ENCODE measurements around the gene SIRPB1.
"Not testable (repeated sequence)": the region's sequence is repeated elsewhere in the genome, so short reads cannot be mapped to it uniquely, and the experiment has no call there.

The SIRPB1 gene

GRCh38 chr20:1619861-1620444 lies at the start of gene SIRPB1:
Gene SIRPB1 (minus strand): TSS chr20:1620009. CDS start chr20:1619944, 65 bp downstream.
- DNase-seq = peak in 1 of 6 experiments; percentile 28

- no peak for DNase-seq
These were observed 49.5 kb upstream of the SIRPB1 start for GRCh38 chr20:1669304-1669703.

- DNase-seq = no peak
These were observed 47.8 kb upstream of the SIRPB1 start for GRCh38 chr20:1667502-1668085.

GRCh38 chr20:1666802-1667201 lies 47.0 kb upstream of the SIRPB1 start:
- DNase-seq = no peak

- no peak for DNase-seq
These were observed 45.5 kb upstream of the SIRPB1 start for GRCh38 chr20:1665345-1665744.

- DNase-seq = peak; percentile 41 to 71 (median 52)
These were observed 45.1 kb upstream of the SIRPB1 start for GRCh38 chr20:1664911-1665310.

GRCh38 chr20:1663917-1664316 lies 44.1 kb upstream of the SIRPB1 start:
- peak in 1 of 6 experiments; percentile 35 for DNase-seq

DNA sequence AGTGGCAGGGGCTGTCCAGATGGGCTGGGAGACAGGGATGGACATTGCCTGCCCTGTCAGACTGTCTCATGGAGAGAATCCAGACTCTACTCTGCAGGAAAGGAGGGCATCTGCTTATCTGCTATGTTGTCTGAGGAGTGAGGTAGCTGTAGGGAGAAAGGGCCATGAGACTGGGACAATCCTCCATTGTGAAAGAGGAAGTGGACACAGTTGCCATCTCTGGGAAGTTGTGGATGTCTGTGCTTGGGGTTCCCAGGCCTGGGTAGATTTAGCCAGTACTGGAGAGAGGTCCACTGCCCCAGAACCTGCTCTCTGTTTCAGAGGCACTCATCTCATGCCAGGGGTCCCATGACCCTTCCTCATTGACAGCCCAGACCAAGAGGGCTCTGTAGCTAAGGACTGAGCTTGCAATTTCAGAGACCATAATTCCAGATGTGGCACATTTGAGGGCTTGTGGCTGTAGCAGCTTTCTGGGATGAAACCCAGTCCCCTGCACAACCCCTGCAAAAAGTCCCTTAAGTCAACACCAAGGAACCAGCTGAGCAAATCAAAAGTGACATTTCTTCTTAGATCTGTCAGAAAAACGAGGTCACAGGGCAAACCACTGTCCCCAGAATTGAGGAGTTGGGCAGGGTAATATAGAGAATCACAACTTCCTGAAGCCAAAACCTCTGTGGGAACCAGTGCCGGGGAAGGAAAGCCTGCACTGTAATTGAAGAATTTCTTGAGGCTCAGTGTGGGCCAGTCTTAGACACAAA lies 41.9 kb upstream of the SIRPB1 start:
- no peak for DNase-seq

GRCh38 chr20:1660246-1660645 lies 40.4 kb upstream of the SIRPB1 start:
- DNase-seq = no peak

DNA sequence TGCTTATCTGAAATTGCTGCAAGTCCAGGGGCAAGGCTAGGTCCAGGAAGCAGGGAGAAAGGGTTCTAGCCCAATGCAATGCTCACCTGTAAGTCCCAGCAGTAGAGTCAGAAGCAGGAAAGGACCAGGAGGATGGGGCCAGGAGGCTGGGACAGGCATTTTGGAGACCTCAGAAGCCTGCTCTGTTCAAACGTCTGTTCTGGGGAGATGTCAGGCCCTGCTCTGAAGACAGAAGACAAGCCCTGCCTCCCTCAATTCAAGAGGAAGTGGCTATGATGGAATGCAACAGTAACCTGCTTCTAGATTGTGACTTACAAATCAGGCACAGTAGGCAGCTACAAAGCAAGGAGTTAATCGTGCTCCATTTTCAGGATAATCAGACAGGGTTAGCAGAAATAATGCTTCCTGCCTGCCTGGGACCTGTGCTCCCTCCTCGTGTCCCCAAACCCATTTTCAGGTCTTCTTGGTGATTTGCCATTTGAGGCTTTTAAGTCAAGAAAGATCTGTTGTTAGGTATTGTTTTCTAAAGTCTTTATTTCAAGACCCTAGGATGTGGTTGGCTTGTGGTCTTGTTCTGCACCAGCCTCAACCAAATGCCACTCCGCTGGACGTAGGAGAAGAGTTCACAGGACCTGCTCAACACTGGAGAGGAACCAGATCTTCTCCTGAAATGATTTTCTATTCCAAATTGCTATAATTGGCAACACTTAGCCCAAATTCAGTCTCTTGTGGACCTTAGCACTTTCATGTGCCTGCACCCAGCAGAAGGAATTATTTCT lies 37.9 kb upstream of the SIRPB1 start, which contains the start of gene SIRPG:
Gene SIRPG, minus strand, starts transcription at position 224 of the 779 bp plus-strand sequence. Its CDS starts 65 bp downstream, at position 159.
- peak in 3 of 6 experiments; percentile 9 to 59 (median 52) for DNase-seq

- peak in 1 of 6 experiments; percentile 15 for DNase-seq
These were observed 37.0 kb upstream of the SIRPB1 start for GRCh38 chr20:1656844-1657243.

GRCh38 chr20:1654996-1655395 lies 35.2 kb upstream of the SIRPB1 start:
- DNase-seq = peak in 3 of 6 experiments; percentile 40 to 65 (median 61)

DNA sequence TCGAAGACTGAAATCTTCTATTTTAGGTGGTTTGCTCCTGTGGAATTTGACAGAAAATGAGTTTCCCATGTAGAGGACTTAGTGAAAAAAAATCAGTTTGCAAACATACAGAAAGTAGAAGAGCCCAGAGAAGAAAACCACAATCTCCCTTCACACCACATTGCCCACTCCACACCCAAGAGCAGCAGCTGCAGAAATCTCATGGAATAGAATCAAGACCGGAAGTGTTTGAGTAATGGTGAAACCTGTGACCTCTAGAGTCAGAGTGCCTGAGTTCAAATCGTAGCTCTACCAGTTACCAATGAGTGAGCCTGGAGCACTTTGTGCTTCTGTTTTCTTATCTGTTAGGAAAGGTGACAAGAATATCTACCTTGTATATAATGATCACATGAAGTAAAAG lies 33.2 kb upstream of the SIRPB1 start:
- DNase-seq = no peak

- no peak for DNase-seq
These were observed 32.3 kb upstream of the SIRPB1 start for GRCh38 chr20:1652104-1652503.

- DNase-seq = no peak
These were observed 31.7 kb upstream of the SIRPB1 start for GRCh38 chr20:1651268-1652058.

GRCh38 chr20:1648101-1648500 lies 28.3 kb upstream of the SIRPB1 start:
- no peak for DNase-seq

- DNase-seq = peak in 1 of 6 experiments; percentile 7
These were observed 27.2 kb upstream of the SIRPB1 start for GRCh38 chr20:1646975-1647431.

GRCh38 chr20:1644101-1644962 lies 24.5 kb upstream of the SIRPB1 start:
- DNase-seq = no peak

- not testable (repeated sequence) for DNase-seq
These were observed 18.8 kb upstream of the SIRPB1 start for GRCh38 chr20:1638643-1639042.

DNA sequence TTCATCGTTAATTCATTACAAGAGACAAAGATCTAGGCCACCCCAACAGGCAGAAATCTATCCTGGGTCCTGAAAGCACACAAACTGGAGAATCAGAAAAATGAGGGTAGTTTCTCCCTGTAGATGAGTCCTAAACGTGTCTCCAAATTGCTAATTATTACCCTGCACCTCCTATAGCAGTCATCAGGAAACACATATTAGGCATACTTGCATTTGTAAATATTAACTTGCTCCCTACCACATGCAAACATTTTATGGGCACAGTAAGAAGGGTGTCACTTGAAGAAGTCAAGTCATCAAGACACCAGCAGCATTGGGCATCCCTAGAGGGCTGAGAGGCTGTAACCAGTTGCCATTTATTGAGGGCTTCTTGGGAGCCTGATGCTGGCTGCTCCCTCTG lies 17.9 kb upstream of the SIRPB1 start:
- no peak for DNase-seq

- no peak for DNase-seq
These were observed 17.4 kb upstream of the SIRPB1 start for GRCh38 chr20:1637226-1637625.

Data from stimulated activated naive CD4-positive, alpha-beta T cell (primary cell).